HG03469 (cell line): ENCODE results near the gene ABCB7.
"Not testable (repeated sequence)": the region's sequence is repeated elsewhere in the genome, so short reads cannot be mapped to it uniquely, and the experiment has no call there.

Experiments used
- ATAC-seq: cut with Tn5 transposase; IDR thresholded peaks from one replicate; pipeline ENCODE4 v1.9.1; 2021; ENCODE audit warnings: mild to moderate bottlenecking, moderate library complexity, moderate number of reproducible peaks; ENCODE audit not compliant: unreplicated experiment

ABCB7 gene

GRCh38 chrX:75106772-75107171, 49.3 kb downstream of the ABCB7 start:
- no peak for ATAC-seq

- ATAC-seq = no peak
Measured at GRCh38 chrX:75096331-75096730, 59.8 kb downstream of the ABCB7 start.

GRCh38 chrX:75086731-75087195, 69.3 kb downstream of the ABCB7 start:
- no peak for ATAC-seq

- ATAC-seq = no peak
Measured at GRCh38 chrX:75084757-75085156, 71.3 kb downstream of the ABCB7 start.

- ATAC-seq = no peak
Measured at GRCh38 chrX:75076429-75076828, 79.7 kb downstream of the ABCB7 start.

- ATAC-seq = no peak
Measured at GRCh38 chrX:75074475-75074874, 81.6 kb downstream of the ABCB7 start.

- no peak for ATAC-seq
Measured at GRCh38 chrX:75071334-75071733, 84.7 kb downstream of the ABCB7 start.

GRCh38 chrX:75067931-75068330, 88.2 kb downstream of the ABCB7 start:
- ATAC-seq = no peak

GRCh38 chrX:75061701-75062100, 94.4 kb downstream of the ABCB7 start:
- ATAC-seq = no peak

- ATAC-seq = no peak
Measured at GRCh38 chrX:75051047-75051446, 105.0 kb downstream of the ABCB7 start.

- no peak for ATAC-seq
Measured at GRCh38 chrX:75045369-75045768, 110.7 kb downstream of the ABCB7 start.

GRCh38 chrX:75044142-75044541, 111.9 kb downstream of the ABCB7 start:
- not testable (repeated sequence) for ATAC-seq

GRCh38 chrX:75038925-75039324, 117.2 kb downstream of the ABCB7 start:
- no peak for ATAC-seq
